Measurements from ENCODE around the gene CELF2.

CELF2 gene

DNA sequence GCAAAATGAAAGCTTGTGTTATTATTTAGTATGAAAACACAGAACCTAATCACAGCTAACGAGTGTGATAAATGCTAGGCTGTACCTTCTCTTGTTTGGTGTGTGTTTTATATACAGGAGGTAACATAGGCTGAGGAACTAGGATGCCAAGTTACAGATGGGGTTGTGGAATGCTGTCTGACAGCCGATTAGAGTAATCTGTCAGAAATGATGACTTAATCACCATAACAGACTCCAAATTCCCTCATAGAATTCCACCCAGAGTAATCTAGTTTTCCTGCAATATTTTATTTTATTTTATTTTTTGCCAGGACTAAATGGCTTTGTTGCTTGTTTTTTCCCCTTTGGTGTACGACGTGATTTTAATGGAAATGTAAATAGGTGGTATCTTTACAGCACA, 221.2 kb downstream of the CELF2 start:
- H3K4me1 Mint-ChIP-seq: peaks cover 17% of the 10 kb centered on the region
- TF ChIP-seq CTCF (IDR thresholded peaks at IDR 0.05): no peak
- DNase-seq: no peak
- H3K4me3 Mint-ChIP-seq: no peak overlapping the region
- H3K9me3 Mint-ChIP-seq: no peaks in the 10 kb centered on the region
- H3K27ac Mint-ChIP-seq: no peak overlapping the region
- H3K27me3 Mint-ChIP-seq (ENCODE audit: low read depth, poor library complexity): no peaks in the 10 kb centered on the region
- no peaks in the 10 kb centered on the region for H3K36me3 Mint-ChIP-seq (ENCODE audit: low read depth)

DNA sequence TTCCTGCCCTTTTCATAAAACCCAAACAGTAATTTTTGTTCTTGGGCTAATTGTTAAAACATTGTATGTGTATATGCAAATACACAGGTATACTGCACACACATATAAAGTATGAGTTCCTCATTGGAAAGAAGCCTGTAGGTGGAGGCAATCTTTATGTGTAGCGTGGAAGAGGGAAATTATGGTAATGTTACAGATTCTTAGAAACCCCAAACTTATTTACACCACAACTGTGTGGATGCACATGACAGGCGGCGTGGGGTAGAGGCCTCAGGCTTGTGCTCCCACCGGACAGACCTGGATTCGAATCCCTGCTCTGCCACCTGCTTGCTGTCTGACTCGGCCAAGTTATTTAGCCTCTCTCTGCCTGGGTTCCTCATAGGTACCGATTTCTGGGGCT, 223.0 kb downstream of the CELF2 start:
- no peaks in the 10 kb centered on the region for H3K36me3 Mint-ChIP-seq (ENCODE audit: low read depth)

GRCh38 chr10:11242443-11243387, 225.0 kb downstream of the CELF2 start:
- Mint-ChIP-seq H3K36me3 (ENCODE audit: low read depth) (no peaks in the 10 kb centered on the region), H3K9me3 (no peaks in the 10 kb centered on the region), H3K27ac (no peak overlapping the region), H3K4me1 (no peaks in the 10 kb centered on the region), H3K4me3 (no peak overlapping the region), H3K27me3 (ENCODE audit: low read depth, poor library complexity) (peaks cover 2% of the 10 kb centered on the region)
- TF ChIP-seq CTCF (IDR thresholded peaks at IDR 0.05): no peak
- DNase-seq: no peak

More for the DNA sequence above, 223.0 kb downstream of the CELF2 start:
- no peak for TF ChIP-seq CTCF (IDR thresholded peaks at IDR 0.05)
- peaks cover 7% of the 10 kb centered on the region for H3K4me1 Mint-ChIP-seq
- DNase-seq: no peak
- no peak overlapping the region for H3K27ac Mint-ChIP-seq
- H3K4me3 Mint-ChIP-seq: no peak overlapping the region
- H3K27me3 Mint-ChIP-seq (ENCODE audit: low read depth, poor library complexity): no peaks in the 10 kb centered on the region
- H3K9me3 Mint-ChIP-seq: no peaks in the 10 kb centered on the region

GRCh38 chr10:11243425-11244222, 226.0 kb downstream of the CELF2 start:
- Mint-ChIP-seq H3K27ac (no peak overlapping the region), H3K36me3 (ENCODE audit: low read depth) (no peaks in the 10 kb centered on the region), H3K9me3 (no peaks in the 10 kb centered on the region), H3K4me3 (no peak overlapping the region), H3K27me3 (ENCODE audit: low read depth, poor library complexity) (peaks cover 2% of the 10 kb centered on the region), H3K4me1 (no peaks in the 10 kb centered on the region)
- DNase-seq: no peak
- TF ChIP-seq CTCF (IDR thresholded peaks at IDR 0.05): no peak

- no peak for DNase-seq
- Mint-ChIP-seq H3K27me3 (ENCODE audit: low read depth, poor library complexity) (peaks cover 2% of the 10 kb centered on the region), H3K4me1 (peaks cover 15% of the 10 kb centered on the region), H3K9me3 (no peaks in the 10 kb centered on the region), H3K4me3 (no peak overlapping the region), H3K36me3 (ENCODE audit: low read depth) (no peaks in the 10 kb centered on the region), H3K27ac (no peak overlapping the region)
- no peak for TF ChIP-seq CTCF (IDR thresholded peaks at IDR 0.05)
These were observed 227.4 kb downstream of the CELF2 start for GRCh38 chr10:11245095-11245479.
